AG10803 (cell line): ENCODE data around the gene NEU2.
"Not testable (repeated sequence)": the region's sequence is repeated elsewhere in the genome, so short reads cannot be mapped to it uniquely, and the experiment has no call there.

ENCODE experiments used
- DNase-seq: peaks from one replicate; pipeline ENCODE4 v3.0.0; 2010; ENCODE audit warnings: low read depth
- H3K4me3 ChIP-seq: 2 replicates; pipeline ENCODE4 v1.5.1; 2011; ENCODE audit warnings: mild to moderate bottlenecking, low read length, control low read depth
- TF ChIP-seq, protein P1 (sequence below): conservative IDR thresholded peaks from 2 replicates; pipeline ENCODE4 v1.5.1; 2011; ENCODE audit warnings: mild to moderate bottlenecking, low read length, control low read depth, inconsistent platforms

The NEU2 gene

DNA sequence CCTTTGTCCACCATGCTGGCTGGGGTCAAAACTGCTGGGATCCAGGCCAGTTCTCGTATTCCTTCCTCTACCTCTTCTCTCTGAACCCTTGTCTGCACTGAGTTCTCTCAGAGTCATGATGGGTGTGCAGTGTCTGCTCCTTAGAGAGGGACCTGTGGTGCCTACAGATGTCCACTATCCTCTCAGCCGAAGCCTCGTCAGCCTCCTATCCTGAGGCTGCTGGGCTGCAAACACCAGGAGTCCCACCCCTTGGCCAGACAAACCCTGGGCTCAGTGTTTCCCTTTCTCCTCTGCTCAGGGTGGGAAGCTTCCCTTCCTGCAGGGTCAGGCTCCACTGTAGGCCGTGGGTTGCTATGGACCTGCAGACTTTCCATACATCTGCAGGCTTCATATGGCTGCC, 30.0 kb downstream of the NEU2 start:
- DNase-seq: no peak
- TF ChIP-seq, protein P1, sequence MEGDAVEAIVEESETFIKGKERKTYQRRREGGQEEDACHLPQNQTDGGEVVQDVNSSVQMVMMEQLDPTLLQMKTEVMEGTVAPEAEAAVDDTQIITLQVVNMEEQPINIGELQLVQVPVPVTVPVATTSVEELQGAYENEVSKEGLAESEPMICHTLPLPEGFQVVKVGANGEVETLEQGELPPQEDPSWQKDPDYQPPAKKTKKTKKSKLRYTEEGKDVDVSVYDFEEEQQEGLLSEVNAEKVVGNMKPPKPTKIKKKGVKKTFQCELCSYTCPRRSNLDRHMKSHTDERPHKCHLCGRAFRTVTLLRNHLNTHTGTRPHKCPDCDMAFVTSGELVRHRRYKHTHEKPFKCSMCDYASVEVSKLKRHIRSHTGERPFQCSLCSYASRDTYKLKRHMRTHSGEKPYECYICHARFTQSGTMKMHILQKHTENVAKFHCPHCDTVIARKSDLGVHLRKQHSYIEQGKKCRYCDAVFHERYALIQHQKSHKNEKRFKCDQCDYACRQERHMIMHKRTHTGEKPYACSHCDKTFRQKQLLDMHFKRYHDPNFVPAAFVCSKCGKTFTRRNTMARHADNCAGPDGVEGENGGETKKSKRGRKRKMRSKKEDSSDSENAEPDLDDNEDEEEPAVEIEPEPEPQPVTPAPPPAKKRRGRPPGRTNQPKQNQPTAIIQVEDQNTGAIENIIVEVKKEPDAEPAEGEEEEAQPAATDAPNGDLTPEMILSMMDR: no peak
- H3K4me3 ChIP-seq: no peak overlapping the region

- TF ChIP-seq, protein P1: no peak
- DNase-seq: no peak
- no peak overlapping the region for H3K4me3 ChIP-seq
Observed at GRCh38 chr2:233062946-233063268, 30.4 kb downstream of the NEU2 start.

DNA sequence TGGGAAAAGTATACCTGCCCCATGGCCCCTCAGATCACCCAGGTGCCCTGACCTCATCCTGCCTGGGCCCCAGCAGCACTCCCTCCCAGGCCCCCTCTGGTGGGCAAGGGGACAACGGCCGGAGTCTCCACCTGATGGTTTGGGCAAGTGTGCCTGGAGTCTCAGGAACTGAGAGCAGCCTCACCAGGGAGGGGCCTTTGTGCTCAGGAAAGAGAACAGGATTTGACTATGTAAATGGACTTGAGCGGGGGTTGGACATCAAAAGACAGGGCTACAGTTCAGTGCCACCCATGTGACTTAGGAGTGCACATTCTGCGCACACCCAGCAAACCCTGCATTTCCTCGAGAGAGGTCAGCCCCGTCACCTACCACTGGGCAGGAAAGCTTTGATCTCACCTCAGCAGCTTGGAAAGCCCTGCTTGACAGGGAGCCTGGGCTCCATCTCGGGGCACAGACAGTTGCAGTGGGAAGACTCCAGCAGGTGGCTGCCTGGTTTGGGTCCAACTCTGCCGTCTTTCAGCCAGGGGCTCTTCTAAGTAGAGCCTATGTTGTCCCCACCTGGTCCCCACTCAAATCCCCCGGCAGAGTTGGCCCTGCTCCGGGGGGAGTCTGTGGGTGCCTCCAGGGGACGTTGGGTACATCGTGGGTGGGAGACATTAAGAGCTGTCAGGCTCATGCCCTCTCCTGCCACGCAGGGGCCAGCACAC, 30.9 kb downstream of the NEU2 start:
- no peak overlapping the region for H3K4me3 ChIP-seq
- DNase-seq: no peak
- TF ChIP-seq, protein P1: no peak

DNA sequence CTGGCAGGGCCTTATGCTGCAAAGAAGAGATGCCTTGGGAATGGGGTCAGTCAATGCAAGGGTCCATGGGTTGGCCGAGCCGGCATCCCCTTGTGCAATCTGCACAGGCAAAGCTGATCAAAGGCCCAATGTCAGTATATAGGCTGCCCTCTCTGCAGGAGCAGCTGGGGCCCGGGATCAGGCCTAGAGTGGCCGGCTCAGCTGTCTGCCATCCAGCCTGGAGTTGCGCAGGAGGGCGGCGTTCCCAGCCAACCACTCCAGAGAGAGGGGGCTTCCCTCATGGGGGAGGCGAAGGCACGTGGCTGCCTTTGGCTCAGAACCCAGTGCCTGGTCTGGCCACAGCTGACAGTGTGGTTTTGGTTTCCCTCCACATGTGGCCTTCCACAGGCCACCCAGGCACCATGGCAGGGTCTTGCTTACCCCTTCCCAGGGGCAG, 31.5 kb downstream of the NEU2 start:
- no peak for DNase-seq
- TF ChIP-seq, protein P1: no peak
- no peak overlapping the region for H3K4me3 ChIP-seq

GRCh38 chr2:233064530-233065199, 32.2 kb downstream of the NEU2 start:
- TF ChIP-seq, protein P1: no peak
- H3K4me3 ChIP-seq: no peak overlapping the region
- DNase-seq: peak; percentile 9

GRCh38 chr2:233065200-233065589, 32.7 kb downstream of the NEU2 start:
- not testable (repeated sequence) for H3K4me3 ChIP-seq

GRCh38 chr2:233065954-233066470, 33.5 kb downstream of the NEU2 start:
- no peak overlapping the region for H3K4me3 ChIP-seq
- TF ChIP-seq, protein P1: no peak
- DNase-seq: no peak

More at GRCh38 chr2:233065200-233065589, 32.7 kb downstream of the NEU2 start:
- DNase-seq: not testable (repeated sequence)
